Sigmoid colon (tissue), 4 donors: ENCODE data around the gene UCN2.

Experiments used
- CTCF ChIP-seq, 4 experiments: fragments of 450-650 bp in 3 of 4; fragments of 200-600 bp in 1 of 4; IDR thresholded peaks; one replicate each; pipeline ENCODE4 v1.5.1; 2016 to 2019; ENCODE audit warnings: antibody characterized with exemption in 4 of 4, mild to moderate bottlenecking in 3 of 4, moderate library complexity in 2 of 4
- EP300 ChIP-seq, 4 donors: sonication (generic); formaldehyde crosslinking; IDR thresholded peaks; one replicate each; pipeline ENCODE4 v1.6.1; 2017; ENCODE audit warnings: antibody characterized with exemption in 4 of 4
- POLR2A ChIP-seq, 2 donors: fragments of 450-650 bp; IDR thresholded peaks; one replicate each; pipeline ENCODE4 v1.6.1; 2016; ENCODE audit warnings: antibody characterized with exemption in 2 of 2, mild to moderate bottlenecking in 2 of 2, moderate library complexity in 2 of 2
- POLR2AphosphoS5 ChIP-seq, 4 donors: sonication (generic); formaldehyde crosslinking; IDR thresholded peaks; one replicate each; pipeline ENCODE4 v1.6.1; 2017; ENCODE audit warnings: antibody characterized with exemption in 4 of 4

- TF ChIP-seq CTCF (IDR thresholded peaks at IDR 0.05): no peak
- TF ChIP-seq POLR2AphosphoS5 (IDR thresholded peaks at IDR 0.05): peak in 2 of 4 donors; percentile 43 to 45
- no peak for TF ChIP-seq EP300 (IDR thresholded peaks at IDR 0.05)
- TF ChIP-seq POLR2A (IDR thresholded peaks at IDR 0.05): no peak
Measured at GRCh38 chr3:48543271-48543866, 20.2 kb downstream of the UCN2 start.
